HG03159 (cell line): ENCODE results near the gene KY.

Experiments
- ATAC-seq: cut with Tn5 transposase; IDR thresholded peaks from one replicate; pipeline ENCODE4 v1.9.1; 2021; ENCODE audit warnings: mild to moderate bottlenecking, moderate library complexity; ENCODE audit not compliant: unreplicated experiment

KY gene

GRCh38 chr3:134564991-134565390 is 85.8 kb downstream of the KY start:
- no peak for ATAC-seq

- ATAC-seq: no peak
Measured at GRCh38 chr3:134563601-134564000, 87.2 kb downstream of the KY start.

DNA sequence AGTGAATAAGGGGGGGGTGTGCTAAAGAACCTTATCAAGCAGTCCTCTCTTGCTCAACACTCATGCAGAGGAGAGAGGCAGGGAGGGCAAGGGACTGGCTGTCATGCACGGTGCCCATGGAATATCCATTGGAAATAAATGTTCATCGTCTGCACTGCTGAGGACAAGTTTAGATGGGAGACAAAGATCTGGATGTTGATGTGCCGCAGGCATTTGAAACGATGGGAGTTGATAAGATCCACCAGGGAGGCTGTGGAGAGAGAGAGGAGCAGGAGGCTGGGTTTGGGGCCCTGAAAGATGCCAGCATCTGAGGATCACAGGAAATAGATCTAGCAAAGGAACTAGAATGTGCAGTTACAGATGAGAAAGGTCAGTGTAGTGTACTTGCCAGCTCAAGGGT is 88.8 kb downstream of the KY start:
- no peak for ATAC-seq

DNA sequence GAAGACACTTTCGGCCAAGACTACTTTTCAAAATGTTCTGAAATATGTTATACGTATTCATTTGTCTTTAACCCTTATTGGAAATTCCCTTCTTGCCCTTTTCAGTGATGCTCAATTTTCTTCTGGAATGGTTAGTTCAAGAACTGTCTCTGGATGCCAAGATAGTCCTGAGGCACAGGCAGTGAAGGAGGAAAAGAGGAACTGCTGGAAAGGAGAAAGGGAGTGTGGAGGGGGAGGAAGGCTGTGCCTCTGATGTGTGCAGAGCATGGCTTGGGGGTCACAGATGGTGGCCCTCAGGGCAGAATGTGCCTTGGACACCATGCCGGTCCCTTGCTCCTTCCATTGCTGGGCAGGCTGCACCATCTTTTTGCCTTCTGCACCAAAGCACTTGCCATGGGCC is 91.2 kb downstream of the KY start:
- no peak for ATAC-seq
